Measurements from ENCODE around the gene ZBED2.

ZBED2 gene

GRCh38 chr3:111598552-111598951, 3.4 kb upstream of the ZBED2 start (continued):
- TF ChIP-seq, protein P1, sequence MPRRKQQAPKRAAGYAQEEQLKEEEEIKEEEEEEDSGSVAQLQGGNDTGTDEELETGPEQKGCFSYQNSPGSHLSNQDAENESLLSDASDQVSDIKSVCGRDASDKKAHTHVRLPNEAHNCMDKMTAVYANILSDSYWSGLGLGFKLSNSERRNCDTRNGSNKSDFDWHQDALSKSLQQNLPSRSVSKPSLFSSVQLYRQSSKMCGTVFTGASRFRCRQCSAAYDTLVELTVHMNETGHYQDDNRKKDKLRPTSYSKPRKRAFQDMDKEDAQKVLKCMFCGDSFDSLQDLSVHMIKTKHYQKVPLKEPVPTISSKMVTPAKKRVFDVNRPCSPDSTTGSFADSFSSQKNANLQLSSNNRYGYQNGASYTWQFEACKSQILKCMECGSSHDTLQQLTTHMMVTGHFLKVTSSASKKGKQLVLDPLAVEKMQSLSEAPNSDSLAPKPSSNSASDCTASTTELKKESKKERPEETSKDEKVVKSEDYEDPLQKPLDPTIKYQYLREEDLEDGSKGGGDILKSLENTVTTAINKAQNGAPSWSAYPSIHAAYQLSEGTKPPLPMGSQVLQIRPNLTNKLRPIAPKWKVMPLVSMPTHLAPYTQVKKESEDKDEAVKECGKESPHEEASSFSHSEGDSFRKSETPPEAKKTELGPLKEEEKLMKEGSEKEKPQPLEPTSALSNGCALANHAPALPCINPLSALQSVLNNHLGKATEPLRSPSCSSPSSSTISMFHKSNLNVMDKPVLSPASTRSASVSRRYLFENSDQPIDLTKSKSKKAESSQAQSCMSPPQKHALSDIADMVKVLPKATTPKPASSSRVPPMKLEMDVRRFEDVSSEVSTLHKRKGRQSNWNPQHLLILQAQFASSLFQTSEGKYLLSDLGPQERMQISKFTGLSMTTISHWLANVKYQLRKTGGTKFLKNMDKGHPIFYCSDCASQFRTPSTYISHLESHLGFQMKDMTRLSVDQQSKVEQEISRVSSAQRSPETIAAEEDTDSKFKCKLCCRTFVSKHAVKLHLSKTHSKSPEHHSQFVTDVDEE (CRISPR knock-in tag; IDR thresholded peaks at IDR 0.05), result no peak
- TF ChIP-seq ZFP30 (CRISPR knock-in tag; IDR thresholded peaks at IDR 0.05) (no peak), CSDC2 (CRISPR knock-in tag; IDR thresholded peaks at IDR 0.05) (no peak)

GRCh38 chr3:111598139-111598538, 3.0 kb upstream of the ZBED2 start:
- no peak for TF ChIP-seq PPARA (CRISPR knock-in tag; IDR thresholded peaks at IDR 0.05; ENCODE audit: borderline replicate concordance)
- no peak for TF ChIP-seq ARNTL (CRISPR knock-in tag; IDR thresholded peaks at IDR 0.05; ENCODE audit: borderline replicate concordance, low read depth)
- TF ChIP-seq BACH2 (CRISPR knock-in tag; IDR thresholded peaks at IDR 0.05; ENCODE audit: borderline replicate concordance), result no peak
- TF ChIP-seq RARB (CRISPR knock-in tag; IDR thresholded peaks at IDR 0.05), result no peak
- TF ChIP-seq ZNF565 (CRISPR knock-in tag; conservative IDR thresholded peaks at IDR 0.05; ENCODE audit: low read depth), result no peak
- TF ChIP-seq CSDC2 (CRISPR knock-in tag; IDR thresholded peaks at IDR 0.05), result no peak
- no peak for ATAC-seq

GRCh38 chr3:111596328-111596727, 1.2 kb upstream of the ZBED2 start:
- ATAC-seq, result no peak
- TF ChIP-seq, protein P2, sequence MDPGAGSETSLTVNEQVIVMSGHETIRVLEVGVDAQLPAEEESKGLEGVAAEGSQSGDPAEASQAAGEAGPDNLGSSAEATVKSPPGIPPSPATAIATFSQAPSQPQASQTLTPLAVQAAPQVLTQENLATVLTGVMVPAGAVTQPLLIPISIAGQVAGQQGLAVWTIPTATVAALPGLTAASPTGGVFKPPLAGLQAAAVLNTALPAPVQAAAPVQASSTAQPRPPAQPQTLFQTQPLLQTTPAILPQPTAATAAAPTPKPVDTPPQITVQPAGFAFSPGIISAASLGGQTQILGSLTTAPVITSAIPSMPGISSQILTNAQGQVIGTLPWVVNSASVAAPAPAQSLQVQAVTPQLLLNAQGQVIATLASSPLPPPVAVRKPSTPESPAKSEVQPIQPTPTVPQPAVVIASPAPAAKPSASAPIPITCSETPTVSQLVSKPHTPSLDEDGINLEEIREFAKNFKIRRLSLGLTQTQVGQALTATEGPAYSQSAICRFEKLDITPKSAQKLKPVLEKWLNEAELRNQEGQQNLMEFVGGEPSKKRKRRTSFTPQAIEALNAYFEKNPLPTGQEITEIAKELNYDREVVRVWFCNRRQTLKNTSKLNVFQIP (CRISPR knock-in tag; IDR thresholded peaks at IDR 0.05; ENCODE audit: borderline replicate concordance, low read depth), result no peak
- TF ChIP-seq SNAI2 (CRISPR knock-in tag; IDR thresholded peaks at IDR 0.05), result no peak
- no peak for TF ChIP-seq CREB5 (CRISPR knock-in tag; IDR thresholded peaks at IDR 0.05; ENCODE audit: low read depth)
- no peak for TF ChIP-seq TCF4 (CRISPR knock-in tag; IDR thresholded peaks at IDR 0.05; ENCODE audit: borderline replicate concordance)
- no peak for TF ChIP-seq PPARA (CRISPR knock-in tag; IDR thresholded peaks at IDR 0.05; ENCODE audit: borderline replicate concordance)
- TF ChIP-seq ZNF8 (CRISPR knock-in tag; IDR thresholded peaks at IDR 0.05), result no peak
- no peak for TF ChIP-seq ISL1 (CRISPR knock-in tag; IDR thresholded peaks at IDR 0.05)
- TF ChIP-seq TOX (CRISPR knock-in tag; IDR thresholded peaks at IDR 0.05; ENCODE audit: borderline replicate concordance), result no peak
- no peak for TF ChIP-seq OSR1 (CRISPR knock-in tag; IDR thresholded peaks at IDR 0.05)
- TF ChIP-seq ZNF70 (CRISPR knock-in tag; IDR thresholded peaks at IDR 0.05), result no peak
- TF ChIP-seq, protein P3, sequence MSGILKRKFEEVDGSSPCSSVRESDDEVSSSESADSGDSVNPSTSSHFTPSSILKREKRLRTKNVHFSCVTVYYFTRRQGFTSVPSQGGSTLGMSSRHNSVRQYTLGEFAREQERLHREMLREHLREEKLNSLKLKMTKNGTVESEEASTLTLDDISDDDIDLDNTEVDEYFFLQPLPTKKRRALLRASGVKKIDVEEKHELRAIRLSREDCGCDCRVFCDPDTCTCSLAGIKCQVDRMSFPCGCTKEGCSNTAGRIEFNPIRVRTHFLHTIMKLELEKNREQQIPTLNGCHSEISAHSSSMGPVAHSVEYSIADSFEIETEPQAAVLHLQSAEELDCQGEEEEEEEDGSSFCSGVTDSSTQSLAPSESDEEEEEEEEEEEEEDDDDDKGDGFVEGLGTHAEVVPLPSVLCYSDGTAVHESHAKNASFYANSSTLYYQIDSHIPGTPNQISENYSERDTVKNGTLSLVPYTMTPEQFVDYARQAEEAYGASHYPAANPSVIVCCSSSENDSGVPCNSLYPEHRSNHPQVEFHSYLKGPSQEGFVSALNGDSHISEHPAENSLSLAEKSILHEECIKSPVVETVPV (CRISPR knock-in tag; IDR thresholded peaks at IDR 0.05), result no peak
- no peak for TF ChIP-seq CSDC2 (CRISPR knock-in tag; IDR thresholded peaks at IDR 0.05)
- no peak for TF ChIP-seq RARB (CRISPR knock-in tag; IDR thresholded peaks at IDR 0.05)
- no peak for TF ChIP-seq ZNF565 (CRISPR knock-in tag; conservative IDR thresholded peaks at IDR 0.05; ENCODE audit: low read depth)
- TF ChIP-seq BACH2 (CRISPR knock-in tag; IDR thresholded peaks at IDR 0.05; ENCODE audit: borderline replicate concordance), result no peak

GRCh38 chr3:111594781-111595180, 365 bp downstream of the ZBED2 start:
- TF ChIP-seq PATZ1 (CRISPR knock-in tag; IDR thresholded peaks at IDR 0.05; ENCODE audit: borderline replicate concordance) (no peak), SNAI2 (CRISPR knock-in tag; IDR thresholded peaks at IDR 0.05) (no peak), GLIS3 (CRISPR knock-in tag; IDR thresholded peaks at IDR 0.05) (no peak), OSR1 (CRISPR knock-in tag; IDR thresholded peaks at IDR 0.05) (no peak), TOX (CRISPR knock-in tag; IDR thresholded peaks at IDR 0.05; ENCODE audit: borderline replicate concordance) (no peak), ISL1 (CRISPR knock-in tag; IDR thresholded peaks at IDR 0.05) (no peak), RARB (CRISPR knock-in tag; IDR thresholded peaks at IDR 0.05) (no peak), ZNF8 (CRISPR knock-in tag; IDR thresholded peaks at IDR 0.05) (no peak)
- TF ChIP-seq, protein P2 (CRISPR knock-in tag; IDR thresholded peaks at IDR 0.05; ENCODE audit: borderline replicate concordance, low read depth), result no peak
- TF ChIP-seq, protein P1 (CRISPR knock-in tag; IDR thresholded peaks at IDR 0.05), result no peak

More at GRCh38 chr3:111594781-111595180, 365 bp downstream of the ZBED2 start:
- no peak for ATAC-seq

Data from SK-N-SH treated with all-trans-retinoic acid at 6 μM for 48 hours (cell line).